Measurements from ENCODE around the gene PRKAR2A. TPM values are rescaled to one million over a fixed set of nuclear protein-coding genes. Genes with fewer than 3 reads are reported as not detected.

The PRKAR2A gene
- total and polyA plus RNA-seq, 10 of the 15 experiments (the other 5 are each of a cell fraction or from before 2014, with no cell fraction given) = 9.8 to 46.2 (median 13.2) TPM

DNA sequence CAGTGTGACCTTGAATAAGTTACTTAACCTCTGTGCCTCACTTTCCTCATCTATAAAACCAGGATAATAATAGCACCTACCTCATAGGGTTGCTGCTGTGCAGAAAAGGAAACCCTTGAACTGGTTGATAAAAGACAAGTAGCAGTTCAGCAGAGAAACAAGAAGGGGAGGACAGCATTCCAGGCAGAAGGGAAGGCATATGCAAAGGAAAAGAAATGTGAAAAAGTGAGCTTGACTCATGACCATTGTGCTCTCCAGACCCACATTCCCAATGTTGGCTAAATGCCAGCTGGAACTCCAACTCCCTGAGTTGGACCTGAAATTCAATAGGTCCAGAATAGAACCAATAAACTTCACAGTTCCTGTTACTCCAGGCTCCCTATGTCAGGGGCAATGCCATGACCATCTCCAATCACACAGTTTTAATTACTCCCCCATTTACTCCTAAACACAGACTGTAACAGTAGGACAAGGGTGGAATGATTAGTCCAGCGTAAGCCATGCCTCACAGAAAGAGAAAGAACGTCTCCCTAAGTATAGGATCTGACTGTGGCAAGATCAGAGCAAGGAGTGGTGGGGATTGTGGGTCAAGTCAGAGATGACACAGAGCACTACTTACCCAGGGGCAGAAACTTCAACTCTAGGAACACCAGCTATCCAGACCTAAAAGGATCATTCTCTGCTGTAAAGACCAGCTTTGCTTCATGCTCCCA, 26.9 kb downstream of the PRKAR2A start (continued):
- TF ChIP-seq, protein P1, sequence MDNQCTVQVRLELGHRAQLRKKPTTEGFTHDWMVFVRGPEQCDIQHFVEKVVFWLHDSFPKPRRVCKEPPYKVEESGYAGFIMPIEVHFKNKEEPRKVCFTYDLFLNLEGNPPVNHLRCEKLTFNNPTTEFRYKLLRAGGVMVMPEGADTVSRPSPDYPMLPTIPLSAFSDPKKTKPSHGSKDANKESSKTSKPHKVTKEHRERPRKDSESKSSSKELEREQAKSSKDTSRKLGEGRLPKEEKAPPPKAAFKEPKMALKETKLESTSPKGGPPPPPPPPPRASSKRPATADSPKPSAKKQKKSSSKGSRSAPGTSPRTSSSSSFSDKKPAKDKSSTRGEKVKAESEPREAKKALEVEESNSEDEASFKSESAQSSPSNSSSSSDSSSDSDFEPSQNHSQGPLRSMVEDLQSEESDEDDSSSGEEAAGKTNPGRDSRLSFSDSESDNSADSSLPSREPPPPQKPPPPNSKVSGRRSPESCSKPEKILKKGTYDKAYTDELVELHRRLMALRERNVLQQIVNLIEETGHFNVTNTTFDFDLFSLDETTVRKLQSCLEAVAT (IDR thresholded peaks at IDR 0.05) = no peak
- TF ChIP-seq, protein P2, sequence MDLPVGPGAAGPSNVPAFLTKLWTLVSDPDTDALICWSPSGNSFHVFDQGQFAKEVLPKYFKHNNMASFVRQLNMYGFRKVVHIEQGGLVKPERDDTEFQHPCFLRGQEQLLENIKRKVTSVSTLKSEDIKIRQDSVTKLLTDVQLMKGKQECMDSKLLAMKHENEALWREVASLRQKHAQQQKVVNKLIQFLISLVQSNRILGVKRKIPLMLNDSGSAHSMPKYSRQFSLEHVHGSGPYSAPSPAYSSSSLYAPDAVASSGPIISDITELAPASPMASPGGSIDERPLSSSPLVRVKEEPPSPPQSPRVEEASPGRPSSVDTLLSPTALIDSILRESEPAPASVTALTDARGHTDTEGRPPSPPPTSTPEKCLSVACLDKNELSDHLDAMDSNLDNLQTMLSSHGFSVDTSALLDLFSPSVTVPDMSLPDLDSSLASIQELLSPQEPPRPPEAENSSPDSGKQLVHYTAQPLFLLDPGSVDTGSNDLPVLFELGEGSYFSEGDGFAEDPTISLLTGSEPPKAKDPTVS (IDR thresholded peaks at IDR 0.05; ENCODE audit: low read depth, low read length) = no peak

GRCh38 chr3:48819234-48820221, 28.1 kb downstream of the PRKAR2A start:
- Histone ChIP-seq H3K4me3 (no peak overlapping the region), H3K4me1 (ENCODE audit: control insufficient read depth, insufficient read depth, low read length) (no peaks in the 10 kb centered on the region), H4K20me1 (ENCODE audit: control insufficient read depth, insufficient read depth) (no peaks in the 10 kb centered on the region), H3K27me3 (replicated peaks in 1 of 2; ENCODE audit: control insufficient read depth in 2 of 2, insufficient read depth in 2 of 2, low read length in 1 of 2) (no peaks in the 10 kb centered on the region), H3K79me2 (ENCODE audit: control insufficient read depth, insufficient read depth, low read length) (no peaks in the 10 kb centered on the region), H3K9me3 (replicated peaks; ENCODE audit: control insufficient read depth, insufficient read depth, low read length) (no peaks in the 10 kb centered on the region), H3K9ac (ENCODE audit: control insufficient read depth, insufficient read depth, low read length) (no peak overlapping the region), H3K36me3 (ENCODE audit: control insufficient read depth in 2 of 2, insufficient read depth in 2 of 2, low read length in 1 of 2) (no peaks in the 10 kb centered on the region), H3K27ac (ENCODE audit: control insufficient read depth, insufficient read depth) (no peak overlapping the region), H2AFZ (ENCODE audit: control insufficient read depth, low read depth, low read length) (no peak overlapping the region), H3K4me2 (ENCODE audit: control insufficient read depth, insufficient read depth) (no peak overlapping the region)
- 88% methylated on average over 7 of the region's 7 CpGs for WGBS (ENCODE audit: insufficient coverage, insufficient replicate concordance, low lambda C conversion rate, missing lambda C conversion rate)
- ChIA-PET POLR2A (interaction anchor here (0.6 kb wide), 2 partner anchors 23 to 651 kb away, joined by 3 to 4 read pairs; partner anchors contain the start of gene DAG1), SMC1A (ENCODE audit: uncharacterized antibody, unreplicated experiment) (no interaction called here), RAD21 (ENCODE audit: unreplicated experiment) (no interaction called here), CTCF (interaction anchor here (1.6 kb wide), 1 partner anchor 79 kb away, joined by 3 read pairs; no protein-coding TSS in a partner anchor)
- no peak for ATAC-seq
- FAIRE-seq = no peak
- intact Hi-C loops (cut with micrococcal nuclease; ENCODE audit: unreplicated experiment) = no loop called here
- in situ Hi-C loops (cut with MboI) = no loop called here
- BruUV-seq (replicated peaks) = no TSS peak
- TF ChIP-seq BACH1 (IDR thresholded peaks at IDR 0.05; ENCODE audit: borderline replicate concordance) (no peak), ZNF24 (IDR thresholded peaks at IDR 0.05) (no peak), MXI1 (IDR thresholded peaks at IDR 0.05; ENCODE audit: low read depth, low read length) (no peak), KDM1A (IDR thresholded peaks at IDR 0.05; ENCODE audit: borderline replicate concordance) (no peak), CHD1 (IDR thresholded peaks at IDR 0.05; ENCODE audit: low read depth, low read length) (no peak), HDAC2 (IDR thresholded peaks at IDR 0.05) (no peak), NBN (IDR thresholded peaks at IDR 0.05) (no peak), SIN3A (IDR thresholded peaks at IDR 0.05; ENCODE audit: low read depth, low read length) (no peak), TCF7 (IDR thresholded peaks at IDR 0.05; ENCODE audit: borderline replicate concordance) (no peak), RFX5 (IDR thresholded peaks at IDR 0.05; ENCODE audit: low read depth, low read length) (no peak)
- TF ChIP-seq, protein P3, sequence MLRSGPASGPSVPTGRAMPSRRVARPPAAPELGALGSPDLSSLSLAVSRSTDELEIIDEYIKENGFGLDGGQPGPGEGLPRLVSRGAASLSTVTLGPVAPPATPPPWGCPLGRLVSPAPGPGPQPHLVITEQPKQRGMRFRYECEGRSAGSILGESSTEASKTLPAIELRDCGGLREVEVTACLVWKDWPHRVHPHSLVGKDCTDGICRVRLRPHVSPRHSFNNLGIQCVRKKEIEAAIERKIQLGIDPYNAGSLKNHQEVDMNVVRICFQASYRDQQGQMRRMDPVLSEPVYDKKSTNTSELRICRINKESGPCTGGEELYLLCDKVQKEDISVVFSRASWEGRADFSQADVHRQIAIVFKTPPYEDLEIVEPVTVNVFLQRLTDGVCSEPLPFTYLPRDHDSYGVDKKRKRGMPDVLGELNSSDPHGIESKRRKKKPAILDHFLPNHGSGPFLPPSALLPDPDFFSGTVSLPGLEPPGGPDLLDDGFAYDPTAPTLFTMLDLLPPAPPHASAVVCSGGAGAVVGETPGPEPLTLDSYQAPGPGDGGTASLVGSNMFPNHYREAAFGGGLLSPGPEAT (IDR thresholded peaks at IDR 0.05; ENCODE audit: low read depth) = no peak
- DNase-seq (ENCODE audit: low read depth, low spot score) = no peak
